Ovary (tissue), 9 donors: ENCODE results near the gene BORCS6. TPM values are rescaled to one million over a fixed set of nuclear protein-coding genes. Genes with fewer than 3 reads are reported as not detected.

Source experiments
- DNase-seq, 5 donors: peaks; one replicate each; pipeline ENCODE4 v3.0.0-alpha.2; 2019 to 2020
- H3K27ac ChIP-seq, 2 donors: fragments of 200-600 bp; one replicate each; pipeline versions ENCODE4 v1.5.1 to v1.8.0; 2019 to 2022
- H3K27me3 ChIP-seq: fragments of 200-600 bp; one replicate; pipeline ENCODE4 v1.8.0; 2022
- H3K36me3 ChIP-seq: fragments of 200-600 bp; sonication (generic); one replicate; pipeline ENCODE4 v1.5.1; 2019
- H3K4me1 ChIP-seq: one replicate; pipeline ENCODE4 v1.8.1; 2013; ENCODE audit warnings: mild to moderate bottlenecking, moderate library complexity; ENCODE audit not compliant: insufficient read depth
- H3K4me3 ChIP-seq: fragments of 200-600 bp; sonication (generic); one replicate; pipeline ENCODE4 v1.5.1; 2017
- H3K9me3 ChIP-seq, 2 donors: fragments of 200-600 bp in 1 of 2; sonication (generic) in 1 of 2; one replicate each; pipeline versions ENCODE4 v1.5.1 to v1.8.1; 2013 to 2019; ENCODE audit warnings: mild to moderate bottlenecking in 1 of 2, moderate library complexity in 1 of 2
- EP300 ChIP-seq: sonication (generic); formaldehyde crosslinking; IDR thresholded peaks from one replicate; pipeline ENCODE4 v1.6.1; 2017; ENCODE audit warnings: antibody characterized with exemption
- POLR2A ChIP-seq: fragments of 450-650 bp; IDR thresholded peaks from one replicate; pipeline ENCODE4 v1.6.1; 2017; ENCODE audit warnings: antibody characterized with exemption, mild to moderate bottlenecking, moderate library complexity
- WGBS, 3 donors: extraction: QIAGEN DNeasy Blood & Tissue Kit in 1 of 3; methylation state at CpG; one replicate each; pipeline versions ENCODE4 v1.1.5 to v1.1.7; 2013 to 2017; 5-methylcytosine and 5-hydroxymethylcytosine counted together
- intact Hi-C, 4 donors: fragments of 100-400 bp; cut with DNase I; formaldehyde crosslinking; loops; one replicate each; pipeline versions ENCODE4 v1.11.0 to v1.15.1; 2022 to 2023
- polyA plus RNA-seq, 2 donors: library from polyadenylated mRNA; stranded (reverse); fragments of 200-250 nt in 1 of 2; fragments of 350-450 nt in 1 of 2; fragmentation: Illumina TruSeq in 1 of 2; extraction: RNeasy Lipid Tissue Mini Kit (QIAGEN cat#74804) in 1 of 2; gene quantifications; one replicate each; pipeline ENCODE4 v1.2.3, GENCODE V29; 2013 to 2014
- total RNA-seq, 7 donors: library from RNA; depleted of rRNA in 2 of 7; stranded (reverse); fragments of >200 nt in 2 of 7; fragmentation: NEBNext Ultra II Directional in 3 of 7; extraction: Animal tissue kit (Norgen Biotek cat#: 25700) in 3 of 7; gene quantifications; one replicate each; pipeline versions ENCODE4 v1.1.0 to v1.2.4, GENCODE V29; 2016 to 2023
- TF ChIP-seq, protein P1 (sequence below), 3 donors: fragments of 450-650 bp in 2 of 3; fragments of 200-600 bp in 1 of 3; IDR thresholded peaks; one replicate each; pipeline versions ENCODE4 v1.5.1 to v1.8.0; 2016 to 2022; ENCODE audit warnings: antibody characterized with exemption in 3 of 3, mild to moderate bottlenecking in 1 of 3
- donor health status: DM: no; HTN: no; CAD: no; lungs with moderate emphysema.
- donor health status: DM: no; HTN: no; CAD: no.
- donor health status: Bipolar disorder and iron deficiency.
- donor health status: DM: yes; HTN: yes; CAD: no.
- donor health status: DM: no; HTN: no; CAD: no.
- donor health status: DM: yes; HTN: yes; CAD: no.

BORCS6 gene
- total and polyA plus RNA-seq, 9 donors, result 1.3 to 7.2 (median 6.7) TPM

DNA sequence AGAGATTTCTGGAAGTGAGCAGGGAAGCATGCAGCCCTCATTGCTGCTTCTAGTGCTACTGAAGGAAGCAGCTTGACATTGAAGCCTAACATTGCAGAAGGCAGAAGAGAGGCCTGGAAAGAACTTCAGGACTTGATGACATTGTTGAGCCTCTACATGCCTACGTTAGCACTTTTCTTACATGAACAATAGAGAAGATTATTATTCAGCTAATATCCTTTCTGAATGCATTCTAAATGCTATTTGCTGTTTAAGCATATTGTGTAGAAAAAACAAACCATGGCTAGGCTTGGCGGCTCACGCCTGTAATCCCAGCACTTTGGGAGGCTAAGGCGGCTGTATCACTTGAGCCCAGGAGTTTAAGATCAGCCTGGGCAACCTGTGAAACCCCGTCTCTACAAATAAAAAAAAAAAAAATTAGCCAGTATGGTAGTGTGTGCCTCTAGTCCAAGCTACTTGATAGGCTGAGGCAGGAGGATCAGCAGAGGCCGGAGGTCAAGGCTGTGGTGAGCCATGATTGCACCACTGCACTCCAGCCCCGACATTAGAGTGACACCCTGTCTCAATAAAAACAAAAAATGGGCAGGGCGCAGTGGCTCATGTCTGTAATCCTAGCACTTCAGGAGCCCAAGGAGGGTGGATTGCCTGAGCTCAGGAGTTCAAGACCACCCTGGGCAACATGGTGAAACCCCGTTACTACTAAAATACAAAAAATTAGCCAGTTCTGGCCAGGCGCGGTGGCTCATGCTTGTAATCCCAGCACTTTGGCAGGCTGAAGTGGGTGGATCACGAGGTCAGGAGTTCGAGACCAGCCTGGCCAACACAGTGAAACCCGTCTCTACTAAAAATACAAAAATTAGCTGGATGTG, 22.6 kb upstream of the BORCS6 start:
- Histone ChIP-seq H3K4me3 (no peak overlapping the region), H3K36me3 (no peaks in the 10 kb centered on the region), H3K27ac (no peak overlapping the region), H3K27me3 (no peaks in the 10 kb centered on the region), H3K4me1 (peaks cover 6% of the 10 kb centered on the region), H3K9me3 (no peaks in the 10 kb centered on the region)
- no peak for TF ChIP-seq EP300
- TF ChIP-seq, protein P1, sequence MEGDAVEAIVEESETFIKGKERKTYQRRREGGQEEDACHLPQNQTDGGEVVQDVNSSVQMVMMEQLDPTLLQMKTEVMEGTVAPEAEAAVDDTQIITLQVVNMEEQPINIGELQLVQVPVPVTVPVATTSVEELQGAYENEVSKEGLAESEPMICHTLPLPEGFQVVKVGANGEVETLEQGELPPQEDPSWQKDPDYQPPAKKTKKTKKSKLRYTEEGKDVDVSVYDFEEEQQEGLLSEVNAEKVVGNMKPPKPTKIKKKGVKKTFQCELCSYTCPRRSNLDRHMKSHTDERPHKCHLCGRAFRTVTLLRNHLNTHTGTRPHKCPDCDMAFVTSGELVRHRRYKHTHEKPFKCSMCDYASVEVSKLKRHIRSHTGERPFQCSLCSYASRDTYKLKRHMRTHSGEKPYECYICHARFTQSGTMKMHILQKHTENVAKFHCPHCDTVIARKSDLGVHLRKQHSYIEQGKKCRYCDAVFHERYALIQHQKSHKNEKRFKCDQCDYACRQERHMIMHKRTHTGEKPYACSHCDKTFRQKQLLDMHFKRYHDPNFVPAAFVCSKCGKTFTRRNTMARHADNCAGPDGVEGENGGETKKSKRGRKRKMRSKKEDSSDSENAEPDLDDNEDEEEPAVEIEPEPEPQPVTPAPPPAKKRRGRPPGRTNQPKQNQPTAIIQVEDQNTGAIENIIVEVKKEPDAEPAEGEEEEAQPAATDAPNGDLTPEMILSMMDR (IDR thresholded peaks at IDR 0.05), result no peak
- TF ChIP-seq POLR2A, result no peak
- no peak for DNase-seq
- 71 to 77% (median 72%) methylated on average over 14 of the region's 14 CpGs for WGBS, 3 donors
- intact Hi-C loops, result no loop called here

DNA sequence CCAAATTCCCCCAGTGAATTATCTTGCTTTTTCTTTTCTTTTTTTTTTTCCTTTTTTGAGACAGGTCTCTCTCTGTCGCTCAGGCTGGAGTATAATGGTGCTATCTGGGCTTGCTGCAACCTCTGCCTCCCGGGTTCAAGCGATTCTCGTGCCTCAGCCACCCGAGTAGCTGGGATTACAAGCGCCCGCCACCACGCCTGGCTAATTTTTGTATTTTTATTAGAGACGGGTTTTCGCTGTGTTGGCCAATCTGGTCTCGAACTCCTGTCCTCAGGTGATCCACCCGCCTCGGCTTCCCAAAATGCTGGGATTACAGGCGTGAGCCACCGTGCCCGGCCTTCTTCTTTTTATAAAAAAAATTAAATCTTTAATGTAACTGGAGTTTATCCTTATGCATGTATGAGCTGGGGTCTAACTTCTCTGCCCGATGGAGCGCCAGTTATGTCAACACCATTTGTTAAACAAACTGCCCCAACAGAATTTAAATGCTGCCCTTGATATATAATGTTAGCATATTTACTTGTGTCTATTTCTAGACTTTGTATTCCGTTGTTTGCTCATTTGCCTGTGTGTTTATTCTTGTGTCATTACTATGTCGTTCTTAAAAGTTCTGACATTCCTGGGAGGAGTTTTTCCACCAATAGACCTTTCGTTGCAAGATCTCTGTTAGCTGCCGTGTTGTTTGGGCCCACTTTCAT, 20.9 kb upstream of the BORCS6 start:
- Histone ChIP-seq H3K4me3 (peak overlapping the region; percentile 60), H3K27ac (no peak overlapping the region), H3K27me3 (no peaks in the 10 kb centered on the region), H3K9me3 (no peaks in the 10 kb centered on the region), H3K4me1 (peaks cover 6% of the 10 kb centered on the region), H3K36me3 (no peaks in the 10 kb centered on the region)
- WGBS, 3 donors, result 7 to 16% (median 15%) methylated on average over 22 of the region's 22 CpGs
- TF ChIP-seq POLR2A, result no peak
- TF ChIP-seq, protein P1 (IDR thresholded peaks at IDR 0.05), result no peak
- no peak for TF ChIP-seq EP300
- intact Hi-C loops, result no loop called here
- DNase-seq, result no peak

DNA sequence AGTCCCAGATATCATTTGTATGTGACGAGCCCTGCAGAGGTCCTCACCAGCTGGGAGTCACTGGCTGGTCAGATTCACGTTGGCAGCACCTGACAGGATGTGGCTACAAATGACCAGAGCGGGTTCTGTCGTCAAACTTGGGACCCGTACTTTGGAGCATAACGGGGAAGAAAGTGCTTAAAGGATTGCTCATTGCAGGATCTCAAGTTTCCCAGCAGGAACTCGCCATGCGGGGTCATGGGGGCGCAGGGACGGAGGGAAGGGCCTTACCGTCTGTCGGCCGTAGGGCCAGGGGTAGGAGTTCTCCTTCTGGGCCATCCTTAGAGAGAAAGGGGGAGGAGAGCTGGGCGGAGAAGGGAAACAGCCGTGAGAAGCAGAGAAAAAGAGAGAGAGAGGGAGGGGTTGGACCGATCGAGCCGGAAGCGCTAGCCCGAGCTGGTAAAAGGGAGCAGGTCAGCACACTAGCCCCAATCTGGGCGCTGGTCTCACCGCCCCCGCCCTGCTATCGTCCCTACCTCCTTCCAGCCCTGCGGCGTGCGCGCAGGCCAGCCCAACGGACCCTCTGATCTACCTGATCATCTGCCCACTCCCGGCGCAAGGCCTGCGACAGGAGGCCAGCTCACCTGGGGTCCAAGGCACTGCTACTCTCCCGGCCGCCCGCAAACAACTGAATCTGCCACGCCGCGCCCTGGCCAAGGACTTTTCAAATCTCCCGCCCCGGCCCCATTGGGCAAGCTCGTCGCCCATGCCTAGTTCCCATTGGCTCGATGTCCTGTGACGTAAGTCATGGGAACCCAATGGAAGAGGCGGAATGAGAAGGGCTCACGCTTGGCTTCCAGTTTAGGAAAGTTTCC, 20.2 kb upstream of the BORCS6 start, which contains the start of gene AURKB:
TSS of gene AURKB (minus strand) at position 669 of the 854 bp plus-strand sequence. CDS start at position 318, 351 bp downstream.
- Histone ChIP-seq H3K36me3 (no peaks in the 10 kb centered on the region), H3K4me3 (peak within 1 kb of the TSS; percentile 60), H3K27me3 (no peaks in the 10 kb centered on the region), H3K4me1 (peaks cover 6% of the 10 kb centered on the region), H3K27ac (no peak within 1 kb of the TSS), H3K9me3 (no peaks in the 10 kb centered on the region)
- intact Hi-C loops, result no loop called here
- TF ChIP-seq POLR2A, result no peak
- no peak for TF ChIP-seq EP300
- TF ChIP-seq, protein P1 (IDR thresholded peaks at IDR 0.05), result no peak
- peak; percentile 91 to 97 (median 95) for DNase-seq
- 1 to 3% (median 2%) methylated on average over 46 of the region's 46 CpGs for WGBS, 3 donors

DNA sequence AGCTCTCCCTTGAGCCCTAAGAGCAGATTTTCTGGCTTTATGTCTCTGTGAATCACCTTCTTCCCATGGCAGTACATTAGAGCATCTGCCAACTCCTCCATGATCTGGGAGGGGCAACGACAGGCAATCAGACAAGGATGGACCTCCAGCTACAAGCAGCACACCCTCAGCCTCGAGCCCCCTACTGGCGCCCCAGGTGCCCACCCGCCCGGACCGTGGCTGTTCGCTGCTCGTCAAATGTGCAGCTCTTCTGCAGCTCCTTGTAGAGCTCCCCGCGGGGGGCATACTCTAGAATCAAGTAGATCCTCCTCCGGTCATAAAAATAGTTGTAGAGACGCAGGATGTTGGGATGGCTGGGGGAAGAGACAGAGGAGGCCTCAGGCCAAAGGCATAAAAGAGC, 16.6 kb upstream of the BORCS6 start:
- H3K9me3 ChIP-seq, result no peaks in the 10 kb centered on the region
- intact Hi-C loops, result no loop called here
- 85 to 89% (median 88%) methylated on average over 12 of the region's 12 CpGs for WGBS, 3 donors
- DNase-seq, result no peak
- TF ChIP-seq, protein P1 (IDR thresholded peaks at IDR 0.05), result no peak
- TF ChIP-seq POLR2A (no peak), EP300 (no peak)
- H3K27me3 ChIP-seq, result no peaks in the 10 kb centered on the region
- H3K36me3 ChIP-seq, result no peaks in the 10 kb centered on the region
- peaks cover 6% of the 10 kb centered on the region for H3K4me1 ChIP-seq
- H3K4me3 ChIP-seq, result no peak overlapping the region
- H3K27ac ChIP-seq, result no peak overlapping the region
